Lower lobe of right lung (tissue), 2 donors: ENCODE measurements around the gene GFPT2. TPM values are rescaled to one million over a fixed set of nuclear protein-coding genes. Genes with fewer than 3 reads are reported as not detected.

Experiments
- ATAC-seq, 2 donors: fragments of 200-7000 bp; cut with Tn5 transposase; one replicate each; pipeline ENCODE4 v1.9.1; 2020 to 2022; ENCODE audit warnings: mild to moderate bottlenecking in 2 of 2, moderate library complexity in 2 of 2
- DNase-seq: peaks from one replicate; pipeline ENCODE4 v3.0.0-alpha.2; 2020
- H3K27ac ChIP-seq: fragments of 200-600 bp; one replicate; pipeline ENCODE4 v1.8.0; 2022
- H3K27me3 ChIP-seq: fragments of 200-600 bp; one replicate; pipeline ENCODE4 v1.8.0; 2022; ENCODE audit warnings: low read depth
- H3K36me3 ChIP-seq: fragments of 200-600 bp; one replicate; pipeline ENCODE4 v1.8.0; 2022; ENCODE audit warnings: mild to moderate bottlenecking
- H3K4me1 ChIP-seq: fragments of 200-600 bp; one replicate; pipeline ENCODE4 v1.8.0; 2022
- H3K4me3 ChIP-seq: fragments of 200-600 bp; one replicate; pipeline ENCODE4 v1.8.0; 2022; ENCODE audit warnings: mild to moderate bottlenecking
- H3K9me3 ChIP-seq: fragments of 200-600 bp; one replicate; pipeline ENCODE4 v1.8.0; 2022
- CTCF ChIP-seq: fragments of 200-600 bp; IDR thresholded peaks from one replicate; pipeline ENCODE4 v1.8.0; 2022; ENCODE audit warnings: antibody characterized with exemption, mild to moderate bottlenecking
- intact Hi-C: fragments of 100-400 bp; cut with DNase I; formaldehyde crosslinking; loops from one replicate; pipeline ENCODE4 v1.11.0; 2022
- total RNA-seq: library from RNA; stranded (reverse); fragmentation: NEBNext Ultra II Directional; extraction: Animal tissue kit (Norgen Biotek cat#: 25700); gene quantifications from one replicate; pipeline ENCODE4 v1.2.1, GENCODE V29; 2021
- donor health status: DM: no; HTN: yes; CAD: no; lungs with severe emphysema.

GFPT2 gene
- total RNA-seq, 1 donor from 2014 or later, result 13.4 TPM

- intact Hi-C loops, result no loop called here
- H3K27me3 ChIP-seq, result no peaks in the 10 kb centered on the region
- ATAC-seq (no peak), DNase-seq (no peak)
- no peak overlapping the region for H3K27ac ChIP-seq
- no peak overlapping the region for H3K4me3 ChIP-seq
- no peaks in the 10 kb centered on the region for H3K36me3 ChIP-seq
- TF ChIP-seq CTCF, result no peak
- H3K4me1 ChIP-seq, result no peaks in the 10 kb centered on the region
- no peaks in the 10 kb centered on the region for H3K9me3 ChIP-seq
Measured at GRCh38 chr5:180370861-180371641, 17.9 kb upstream of the GFPT2 start.

- H3K27me3 ChIP-seq, result no peaks in the 10 kb centered on the region
- H3K4me1 ChIP-seq, result no peaks in the 10 kb centered on the region
- H3K36me3 ChIP-seq, result no peaks in the 10 kb centered on the region
- ATAC-seq (no peak), DNase-seq (no peak)
- no peaks in the 10 kb centered on the region for H3K9me3 ChIP-seq
- no peak for TF ChIP-seq CTCF
- intact Hi-C loops, result no loop called here
- no peak overlapping the region for H3K4me3 ChIP-seq
- H3K27ac ChIP-seq, result no peak overlapping the region
Measured at GRCh38 chr5:180367991-180368390, 14.9 kb upstream of the GFPT2 start.

- DNase-seq (no peak), ATAC-seq (no peak)
- H3K4me3 ChIP-seq, result no peak overlapping the region
- intact Hi-C loops, result no loop called here
- H3K9me3 ChIP-seq, result no peaks in the 10 kb centered on the region
- no peak overlapping the region for H3K27ac ChIP-seq
- H3K36me3 ChIP-seq, result no peaks in the 10 kb centered on the region
- no peaks in the 10 kb centered on the region for H3K27me3 ChIP-seq
- H3K4me1 ChIP-seq, result no peaks in the 10 kb centered on the region
- no peak for TF ChIP-seq CTCF
Measured at GRCh38 chr5:180367300-180367699, 14.2 kb upstream of the GFPT2 start.

GRCh38 chr5:180366326-180366725, 13.2 kb upstream of the GFPT2 start:
- TF ChIP-seq CTCF, result no peak
- ATAC-seq, result no peak
- no peaks in the 10 kb centered on the region for H3K27me3 ChIP-seq
- no peaks in the 10 kb centered on the region for H3K9me3 ChIP-seq
- no peaks in the 10 kb centered on the region for H3K4me1 ChIP-seq
- intact Hi-C loops, result no loop called here
- H3K4me3 ChIP-seq, result no peak overlapping the region
- H3K36me3 ChIP-seq, result no peaks in the 10 kb centered on the region
- no peak for DNase-seq
- no peak overlapping the region for H3K27ac ChIP-seq

GRCh38 chr5:180365829-180366228, 12.7 kb upstream of the GFPT2 start:
- ATAC-seq (no peak), DNase-seq (no peak)
- no peak overlapping the region for H3K27ac ChIP-seq
- H3K9me3 ChIP-seq, result no peaks in the 10 kb centered on the region
- TF ChIP-seq CTCF, result no peak
- H3K27me3 ChIP-seq, result no peaks in the 10 kb centered on the region
- intact Hi-C loops, result no loop called here
- no peak overlapping the region for H3K4me3 ChIP-seq
- no peaks in the 10 kb centered on the region for H3K36me3 ChIP-seq
- no peaks in the 10 kb centered on the region for H3K4me1 ChIP-seq
